Measurements from ENCODE around the gene PTX4. TPM values are rescaled to one million over a fixed set of nuclear protein-coding genes. Genes with fewer than 3 reads are reported as not detected.

The PTX4 gene
- total and polyA plus RNA-seq, 4 donors, result 0.08 to 0.61 TPM; not detected in 2

DNA sequence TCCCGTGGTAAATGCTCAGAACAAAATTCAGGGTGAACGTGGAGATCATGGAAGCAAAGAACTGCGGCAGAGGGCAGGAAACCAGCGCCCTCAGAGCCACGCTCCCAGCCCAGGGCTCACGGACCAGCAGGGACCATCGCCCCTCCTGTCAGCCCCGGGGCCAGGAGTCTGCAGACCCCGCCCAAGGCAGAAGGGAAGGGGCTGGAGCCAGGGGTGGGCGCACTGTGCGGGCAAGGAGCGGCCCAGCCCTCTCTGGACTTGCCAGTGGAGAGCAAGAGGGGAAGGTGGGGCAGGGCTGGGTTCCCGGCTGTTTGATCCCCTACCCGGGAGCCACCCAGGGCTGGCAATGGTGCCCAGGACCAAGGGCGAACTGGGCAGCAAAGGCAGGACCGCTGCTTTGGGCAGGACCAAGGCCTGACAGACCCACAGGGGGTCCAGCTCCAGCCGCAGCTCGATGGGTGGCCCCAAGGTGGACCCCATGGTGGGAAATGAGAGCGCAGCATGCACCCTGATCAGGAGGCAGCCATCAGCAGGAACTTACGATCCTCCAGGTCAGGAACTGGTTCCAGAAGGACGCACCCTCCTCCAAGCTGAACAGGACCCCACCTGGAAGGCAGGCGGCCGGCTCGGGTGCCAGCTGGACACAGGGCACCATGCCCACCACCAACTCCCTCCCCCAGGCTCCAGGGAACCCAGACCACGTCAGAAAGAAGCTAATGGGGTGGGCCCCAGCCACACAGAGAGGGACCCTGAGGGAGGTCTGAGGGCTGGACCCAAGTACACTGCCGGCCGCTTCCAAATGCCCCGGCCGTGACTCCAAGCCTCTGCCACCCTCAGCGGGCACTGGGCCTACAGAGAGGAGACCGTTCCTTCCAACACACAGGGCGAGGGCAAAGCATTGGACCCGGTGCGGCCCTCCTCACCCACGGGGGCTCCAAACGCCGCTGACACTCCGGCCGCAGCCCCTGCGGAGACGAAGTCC is 33.3 kb downstream of the PTX4 start:
- Histone ChIP-seq H3K27ac (ENCODE audit: low read depth in 1 of 2, low read length in 2 of 2) (no peak overlapping the region), H3K27me3 (ENCODE audit: control insufficient read depth in 4 of 4, insufficient read depth in 4 of 4, low read length in 3 of 4) (no peaks in the 10 kb centered on the region), H3K4me1 (ENCODE audit: control insufficient read depth in 4 of 4, insufficient read depth in 4 of 4, low read length in 3 of 4) (no peaks in the 10 kb centered on the region), H3K36me3 (ENCODE audit: control insufficient read depth in 4 of 4, insufficient read depth in 3 of 4, low read depth in 1 of 4, low read length in 3 of 4) (peaks cover 0 to 58% (median 8%) of the 10 kb centered on the region in 4 donors), H3K9me3 (ENCODE audit: control insufficient read depth in 4 of 4, low read length in 3 of 4) (no peaks in the 10 kb centered on the region), H3K9ac (ENCODE audit: low read depth in 1 of 2, low read length in 2 of 2) (no peak overlapping the region), H3K4me3 (ENCODE audit: low read depth in 1 of 3, low read length in 3 of 3) (no peak overlapping the region)
- WGBS, result 96% methylated on average over 41 of the region's 41 CpGs
- TF ChIP-seq, protein P1, sequence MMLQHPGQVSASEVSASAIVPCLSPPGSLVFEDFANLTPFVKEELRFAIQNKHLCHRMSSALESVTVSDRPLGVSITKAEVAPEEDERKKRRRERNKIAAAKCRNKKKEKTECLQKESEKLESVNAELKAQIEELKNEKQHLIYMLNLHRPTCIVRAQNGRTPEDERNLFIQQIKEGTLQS (IDR thresholded peaks at IDR 0.05), result no peak
- TF ChIP-seq GABPA (IDR thresholded peaks at IDR 0.05 in 1 of 2, conservative IDR thresholded peaks at IDR 0.05 in 1 of 2), result no peak
- no peak for TF ChIP-seq RAD21 (IDR thresholded peaks at IDR 0.05)
- DNase-seq (ENCODE audit: low spot score), result no peak

DNA sequence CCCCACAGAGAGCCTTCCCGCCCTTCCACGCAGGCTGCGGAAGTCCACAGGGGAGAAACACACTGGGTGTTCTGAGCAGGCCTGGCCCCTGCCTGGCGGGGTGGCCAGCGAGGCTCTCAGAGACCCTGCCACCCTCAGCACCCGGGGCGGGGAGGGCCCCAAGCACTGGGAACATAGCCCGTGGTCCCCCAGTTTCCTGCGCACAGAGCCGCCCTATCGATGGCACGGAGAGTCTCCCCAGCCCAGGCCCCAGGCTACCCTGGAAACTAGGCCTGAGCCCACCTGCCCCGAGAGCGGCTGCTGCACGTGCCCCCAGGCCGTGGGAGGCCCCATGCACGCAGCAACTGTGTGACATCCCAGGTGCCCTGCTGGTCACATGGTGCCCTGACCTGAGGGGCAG is 34.2 kb downstream of the PTX4 start:
- WGBS, result 94% methylated on average over 17 of the region's 17 CpGs
- Histone ChIP-seq H3K27ac (ENCODE audit: low read depth in 1 of 2, low read length in 2 of 2) (no peak overlapping the region), H3K36me3 (ENCODE audit: control insufficient read depth in 4 of 4, insufficient read depth in 3 of 4, low read depth in 1 of 4, low read length in 3 of 4) (peaks cover 0 to 55% (median 8%) of the 10 kb centered on the region in 4 donors), H3K4me1 (ENCODE audit: control insufficient read depth in 4 of 4, insufficient read depth in 4 of 4, low read length in 3 of 4) (no peaks in the 10 kb centered on the region), H3K9ac (ENCODE audit: low read depth in 1 of 2, low read length in 2 of 2) (no peak overlapping the region), H3K9me3 (ENCODE audit: control insufficient read depth in 4 of 4, low read length in 3 of 4) (no peaks in the 10 kb centered on the region), H3K27me3 (ENCODE audit: control insufficient read depth in 4 of 4, insufficient read depth in 4 of 4, low read length in 3 of 4) (no peaks in the 10 kb centered on the region), H3K4me3 (ENCODE audit: low read depth in 1 of 3, low read length in 3 of 3) (no peak overlapping the region)
- TF ChIP-seq FOXA2 (IDR thresholded peaks at IDR 0.05), result no peak
- TF ChIP-seq, protein P2, sequence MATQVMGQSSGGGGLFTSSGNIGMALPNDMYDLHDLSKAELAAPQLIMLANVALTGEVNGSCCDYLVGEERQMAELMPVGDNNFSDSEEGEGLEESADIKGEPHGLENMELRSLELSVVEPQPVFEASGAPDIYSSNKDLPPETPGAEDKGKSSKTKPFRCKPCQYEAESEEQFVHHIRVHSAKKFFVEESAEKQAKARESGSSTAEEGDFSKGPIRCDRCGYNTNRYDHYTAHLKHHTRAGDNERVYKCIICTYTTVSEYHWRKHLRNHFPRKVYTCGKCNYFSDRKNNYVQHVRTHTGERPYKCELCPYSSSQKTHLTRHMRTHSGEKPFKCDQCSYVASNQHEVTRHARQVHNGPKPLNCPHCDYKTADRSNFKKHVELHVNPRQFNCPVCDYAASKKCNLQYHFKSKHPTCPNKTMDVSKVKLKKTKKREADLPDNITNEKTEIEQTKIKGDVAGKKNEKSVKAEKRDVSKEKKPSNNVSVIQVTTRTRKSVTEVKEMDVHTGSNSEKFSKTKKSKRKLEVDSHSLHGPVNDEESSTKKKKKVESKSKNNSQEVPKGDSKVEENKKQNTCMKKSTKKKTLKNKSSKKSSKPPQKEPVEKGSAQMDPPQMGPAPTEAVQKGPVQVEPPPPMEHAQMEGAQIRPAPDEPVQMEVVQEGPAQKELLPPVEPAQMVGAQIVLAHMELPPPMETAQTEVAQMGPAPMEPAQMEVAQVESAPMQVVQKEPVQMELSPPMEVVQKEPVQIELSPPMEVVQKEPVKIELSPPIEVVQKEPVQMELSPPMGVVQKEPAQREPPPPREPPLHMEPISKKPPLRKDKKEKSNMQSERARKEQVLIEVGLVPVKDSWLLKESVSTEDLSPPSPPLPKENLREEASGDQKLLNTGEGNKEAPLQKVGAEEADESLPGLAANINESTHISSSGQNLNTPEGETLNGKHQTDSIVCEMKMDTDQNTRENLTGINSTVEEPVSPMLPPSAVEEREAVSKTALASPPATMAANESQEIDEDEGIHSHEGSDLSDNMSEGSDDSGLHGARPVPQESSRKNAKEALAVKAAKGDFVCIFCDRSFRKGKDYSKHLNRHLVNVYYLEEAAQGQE (IDR thresholded peaks at IDR 0.05), result no peak
- TF ChIP-seq, protein P3, sequence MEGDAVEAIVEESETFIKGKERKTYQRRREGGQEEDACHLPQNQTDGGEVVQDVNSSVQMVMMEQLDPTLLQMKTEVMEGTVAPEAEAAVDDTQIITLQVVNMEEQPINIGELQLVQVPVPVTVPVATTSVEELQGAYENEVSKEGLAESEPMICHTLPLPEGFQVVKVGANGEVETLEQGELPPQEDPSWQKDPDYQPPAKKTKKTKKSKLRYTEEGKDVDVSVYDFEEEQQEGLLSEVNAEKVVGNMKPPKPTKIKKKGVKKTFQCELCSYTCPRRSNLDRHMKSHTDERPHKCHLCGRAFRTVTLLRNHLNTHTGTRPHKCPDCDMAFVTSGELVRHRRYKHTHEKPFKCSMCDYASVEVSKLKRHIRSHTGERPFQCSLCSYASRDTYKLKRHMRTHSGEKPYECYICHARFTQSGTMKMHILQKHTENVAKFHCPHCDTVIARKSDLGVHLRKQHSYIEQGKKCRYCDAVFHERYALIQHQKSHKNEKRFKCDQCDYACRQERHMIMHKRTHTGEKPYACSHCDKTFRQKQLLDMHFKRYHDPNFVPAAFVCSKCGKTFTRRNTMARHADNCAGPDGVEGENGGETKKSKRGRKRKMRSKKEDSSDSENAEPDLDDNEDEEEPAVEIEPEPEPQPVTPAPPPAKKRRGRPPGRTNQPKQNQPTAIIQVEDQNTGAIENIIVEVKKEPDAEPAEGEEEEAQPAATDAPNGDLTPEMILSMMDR (IDR thresholded peaks at IDR 0.05; ENCODE audit: low read depth, low read length, missing input control), result no peak
- TF ChIP-seq YY1 (IDR thresholded peaks at IDR 0.05), result no peak
- no peak for TF ChIP-seq RXRA (IDR thresholded peaks at IDR 0.05)
- TF ChIP-seq TAF1 (conservative IDR thresholded peaks at IDR 0.05), result no peak
- TF ChIP-seq NR2F2 (IDR thresholded peaks at IDR 0.05), result no peak
- no peak for TF ChIP-seq GABPA (IDR thresholded peaks at IDR 0.05 in 1 of 2, conservative IDR thresholded peaks at IDR 0.05 in 1 of 2)
- TF ChIP-seq JUND (IDR thresholded peaks at IDR 0.05), result no peak
- TF ChIP-seq EGR1 (IDR thresholded peaks at IDR 0.05; ENCODE audit: low read depth in 2 of 2), result no peak
- no peak for TF ChIP-seq FOXA1 (IDR thresholded peaks at IDR 0.05)
- TF ChIP-seq, protein P1 (IDR thresholded peaks at IDR 0.05), result no peak
- TF ChIP-seq SP1 (IDR thresholded peaks at IDR 0.05), result no peak
- TF ChIP-seq RAD21 (IDR thresholded peaks at IDR 0.05), result no peak
- TF ChIP-seq HNF4A (conservative IDR thresholded peaks at IDR 0.05), result no peak
- TF ChIP-seq, protein P4, sequence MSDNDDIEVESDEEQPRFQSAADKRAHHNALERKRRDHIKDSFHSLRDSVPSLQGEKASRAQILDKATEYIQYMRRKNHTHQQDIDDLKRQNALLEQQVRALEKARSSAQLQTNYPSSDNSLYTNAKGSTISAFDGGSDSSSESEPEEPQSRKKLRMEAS (IDR thresholded peaks at IDR 0.05), result no peak
- TF ChIP-seq, protein P5, sequence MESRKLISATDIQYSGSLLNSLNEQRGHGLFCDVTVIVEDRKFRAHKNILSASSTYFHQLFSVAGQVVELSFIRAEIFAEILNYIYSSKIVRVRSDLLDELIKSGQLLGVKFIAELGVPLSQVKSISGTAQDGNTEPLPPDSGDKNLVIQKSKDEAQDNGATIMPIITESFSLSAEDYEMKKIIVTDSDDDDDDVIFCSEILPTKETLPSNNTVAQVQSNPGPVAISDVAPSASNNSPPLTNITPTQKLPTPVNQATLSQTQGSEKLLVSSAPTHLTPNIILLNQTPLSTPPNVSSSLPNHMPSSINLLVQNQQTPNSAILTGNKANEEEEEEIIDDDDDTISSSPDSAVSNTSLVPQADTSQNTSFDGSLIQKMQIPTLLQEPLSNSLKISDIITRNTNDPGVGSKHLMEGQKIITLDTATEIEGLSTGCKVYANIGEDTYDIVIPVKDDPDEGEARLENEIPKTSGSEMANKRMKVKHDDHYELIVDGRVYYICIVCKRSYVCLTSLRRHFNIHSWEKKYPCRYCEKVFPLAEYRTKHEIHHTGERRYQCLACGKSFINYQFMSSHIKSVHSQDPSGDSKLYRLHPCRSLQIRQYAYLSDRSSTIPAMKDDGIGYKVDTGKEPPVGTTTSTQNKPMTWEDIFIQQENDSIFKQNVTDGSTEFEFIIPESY (IDR thresholded peaks at IDR 0.05), result no peak
- no peak for TF ChIP-seq HNF4G (IDR thresholded peaks at IDR 0.05)
- DNase-seq (ENCODE audit: low spot score), result no peak

Data from liver (tissue), 9 donors.